Measurements from ENCODE around the gene NTMT1.
"Not testable (repeated sequence)": the region's sequence is repeated elsewhere in the genome, so short reads cannot be mapped to it uniquely, and the experiment has no call there.

Gene NTMT1

GRCh38 chr9:129590466-129590865, 35.5 kb upstream of the NTMT1 start:
- Mint-ChIP-seq H3K4me1 (peaks cover 2% of the 10 kb centered on the region), H3K27me3 (peaks cover 33% of the 10 kb centered on the region), H3K4me3 (no peak overlapping the region), H3K9me3 (no peaks in the 10 kb centered on the region), H3K36me3 (no peaks in the 10 kb centered on the region), H3K27ac (no peak overlapping the region)
- DNase-seq (ENCODE audit: low spot score in 2 of 2) (no peak), ATAC-seq (ENCODE audit: low read depth) (no peak)

- H3K4me3 Mint-ChIP-seq = no peak overlapping the region
- H3K27ac Mint-ChIP-seq = no peak overlapping the region
- no peaks in the 10 kb centered on the region for H3K36me3 Mint-ChIP-seq
- DNase-seq (ENCODE audit: low spot score in 2 of 2) (no peak), ATAC-seq (ENCODE audit: low read depth) (no peak)
- H3K9me3 Mint-ChIP-seq = no peaks in the 10 kb centered on the region
- peaks cover 2% of the 10 kb centered on the region for H3K4me1 Mint-ChIP-seq
- peaks cover 37% of the 10 kb centered on the region for H3K27me3 Mint-ChIP-seq
Observed at GRCh38 chr9:129591916-129592315, 34.0 kb upstream of the NTMT1 start.

- not testable (repeated sequence) for ATAC-seq (ENCODE audit: low read depth)
Observed at GRCh38 chr9:129592790-129593189, 33.2 kb upstream of the NTMT1 start.

GRCh38 chr9:129594632-129595031, 31.3 kb upstream of the NTMT1 start:
- Mint-ChIP-seq H3K4me1 (peaks cover 9% of the 10 kb centered on the region), H3K27ac (no peak overlapping the region), H3K4me3 (no peak overlapping the region), H3K27me3 (peaks cover 38% of the 10 kb centered on the region), H3K9me3 (no peaks in the 10 kb centered on the region), H3K36me3 (peaks cover 2% of the 10 kb centered on the region)
- ATAC-seq (ENCODE audit: low read depth) (no peak), DNase-seq (ENCODE audit: low spot score in 2 of 2) (no peak)

More at GRCh38 chr9:129592790-129593189, 33.2 kb upstream of the NTMT1 start:
- H3K27me3 Mint-ChIP-seq = peaks cover 37% of the 10 kb centered on the region
- not testable (repeated sequence) for H3K4me1 Mint-ChIP-seq; H3K4me3 Mint-ChIP-seq; H3K36me3 Mint-ChIP-seq; H3K9me3 Mint-ChIP-seq; H3K27ac Mint-ChIP-seq; DNase-seq (ENCODE audit: low spot score in 2 of 2)

GRCh38 chr9:129595311-129595741, 30.6 kb upstream of the NTMT1 start:
- Mint-ChIP-seq H3K27me3 (peaks cover 34% of the 10 kb centered on the region), H3K9me3 (no peaks in the 10 kb centered on the region), H3K27ac (no peak overlapping the region), H3K4me1 (peaks cover 9% of the 10 kb centered on the region), H3K4me3 (no peak overlapping the region), H3K36me3 (peaks cover 2% of the 10 kb centered on the region)
- ATAC-seq (ENCODE audit: low read depth) = no peak
- DNase-seq (ENCODE audit: low spot score in 2 of 2) = no peak

GRCh38 chr9:129595903-129596540, 29.9 kb upstream of the NTMT1 start:
- DNase-seq (ENCODE audit: low spot score in 2 of 2) = no peak
- Mint-ChIP-seq H3K36me3 (peaks cover 2% of the 10 kb centered on the region), H3K27ac (no peak overlapping the region), H3K27me3 (peaks cover 31% of the 10 kb centered on the region), H3K9me3 (no peaks in the 10 kb centered on the region), H3K4me1 (peaks cover 9% of the 10 kb centered on the region), H3K4me3 (no peak overlapping the region)
- ATAC-seq (ENCODE audit: low read depth) = no peak

GRCh38 chr9:129596541-129597331, 29.2 kb upstream of the NTMT1 start:
- ATAC-seq (ENCODE audit: low read depth) (no peak), DNase-seq (ENCODE audit: low spot score in 2 of 2) (no peak)
- no peak overlapping the region for H3K27ac Mint-ChIP-seq

GRCh38 chr9:129597355-129598088, 28.4 kb upstream of the NTMT1 start:
- ATAC-seq (ENCODE audit: low read depth) (peak; percentile 41), DNase-seq (ENCODE audit: low spot score in 2 of 2) (no peak)
- peaks cover 12% of the 10 kb centered on the region for H3K4me1 Mint-ChIP-seq
- H3K36me3 Mint-ChIP-seq = peaks cover 2% of the 10 kb centered on the region
- no peak overlapping the region for H3K27ac Mint-ChIP-seq
- peaks cover 35% of the 10 kb centered on the region for H3K27me3 Mint-ChIP-seq
- H3K9me3 Mint-ChIP-seq = no peaks in the 10 kb centered on the region
- peak overlapping the region; percentile 11 for H3K4me3 Mint-ChIP-seq

More at GRCh38 chr9:129596541-129597331, 29.2 kb upstream of the NTMT1 start:
- no peaks in the 10 kb centered on the region for H3K9me3 Mint-ChIP-seq
- peaks cover 9% of the 10 kb centered on the region for H3K4me1 Mint-ChIP-seq
- H3K4me3 Mint-ChIP-seq = no peak overlapping the region
- peaks cover 33% of the 10 kb centered on the region for H3K27me3 Mint-ChIP-seq
- peaks cover 2% of the 10 kb centered on the region for H3K36me3 Mint-ChIP-seq

- ATAC-seq (ENCODE audit: low read depth) (peak; percentile 39), DNase-seq (ENCODE audit: low spot score in 2 of 2) (no peak)
- no peak overlapping the region for H3K27ac Mint-ChIP-seq
- peaks cover 14% of the 10 kb centered on the region for H3K4me1 Mint-ChIP-seq
- H3K9me3 Mint-ChIP-seq = no peaks in the 10 kb centered on the region
- peaks cover 2% of the 10 kb centered on the region for H3K36me3 Mint-ChIP-seq
- H3K27me3 Mint-ChIP-seq = peaks cover 37% of the 10 kb centered on the region
- peak overlapping the region; percentile 11 for H3K4me3 Mint-ChIP-seq
Observed at GRCh38 chr9:129598089-129598596, 27.8 kb upstream of the NTMT1 start.

- H3K9me3 Mint-ChIP-seq = no peaks in the 10 kb centered on the region
- H3K27me3 Mint-ChIP-seq = peaks cover 25% of the 10 kb centered on the region
- H3K27ac Mint-ChIP-seq = no peak overlapping the region
- no peak overlapping the region for H3K4me3 Mint-ChIP-seq
- no peak for ATAC-seq (ENCODE audit: low read depth)
- peaks cover 14% of the 10 kb centered on the region for H3K4me1 Mint-ChIP-seq
- DNase-seq (ENCODE audit: low spot score in 2 of 2) = no peak
- peaks cover 2% of the 10 kb centered on the region for H3K36me3 Mint-ChIP-seq
Observed at GRCh38 chr9:129601082-129601674, 24.8 kb upstream of the NTMT1 start.

- no peak for DNase-seq (ENCODE audit: low spot score in 2 of 2)
- Mint-ChIP-seq H3K4me3 (no peak overlapping the region), H3K4me1 (peaks cover 21% of the 10 kb centered on the region), H3K36me3 (peaks cover 2% of the 10 kb centered on the region), H3K9me3 (no peaks in the 10 kb centered on the region), H3K27ac (peak overlapping the region; percentile 28), H3K27me3 (peaks cover 24% of the 10 kb centered on the region)
- ATAC-seq (ENCODE audit: low read depth) = peak; percentile 68
Observed at GRCh38 chr9:129602598-129603415, 23.2 kb upstream of the NTMT1 start.

GRCh38 chr9:129604056-129604765, 21.8 kb upstream of the NTMT1 start:
- H3K4me3 Mint-ChIP-seq = no peak overlapping the region
- H3K36me3 Mint-ChIP-seq = no peaks in the 10 kb centered on the region
- peaks cover 17% of the 10 kb centered on the region for H3K4me1 Mint-ChIP-seq
- DNase-seq (ENCODE audit: low spot score in 2 of 2) (no peak), ATAC-seq (ENCODE audit: low read depth) (no peak)
- peaks cover 15% of the 10 kb centered on the region for H3K27me3 Mint-ChIP-seq
- H3K9me3 Mint-ChIP-seq = no peaks in the 10 kb centered on the region
- no peak overlapping the region for H3K27ac Mint-ChIP-seq
